Loucy (cell line): Measurements from ENCODE around the gene TFCP2L1.
"Not testable (repeated sequence)": the region's sequence is repeated elsewhere in the genome, so short reads cannot be mapped to it uniquely, and the experiment has no call there.

Experiments used
- EZH2phosphoT487 ChIP-seq: fragments of 200-600 bp; IDR thresholded peaks from 2 replicates; pipeline ENCODE4 v1.6.1; 2018; ENCODE audit warnings: antibody characterized with exemption, mild to moderate bottlenecking, moderate library complexity, borderline replicate concordance
- TF ChIP-seq, protein P1 (sequence below): fragments of 200-600 bp; sonication (generic); conservative IDR thresholded peaks from 2 replicates; pipeline ENCODE4 v1.5.1; 2014; ENCODE audit warnings: mild to moderate bottlenecking, antibody characterized with exemption, low read length

DNA sequence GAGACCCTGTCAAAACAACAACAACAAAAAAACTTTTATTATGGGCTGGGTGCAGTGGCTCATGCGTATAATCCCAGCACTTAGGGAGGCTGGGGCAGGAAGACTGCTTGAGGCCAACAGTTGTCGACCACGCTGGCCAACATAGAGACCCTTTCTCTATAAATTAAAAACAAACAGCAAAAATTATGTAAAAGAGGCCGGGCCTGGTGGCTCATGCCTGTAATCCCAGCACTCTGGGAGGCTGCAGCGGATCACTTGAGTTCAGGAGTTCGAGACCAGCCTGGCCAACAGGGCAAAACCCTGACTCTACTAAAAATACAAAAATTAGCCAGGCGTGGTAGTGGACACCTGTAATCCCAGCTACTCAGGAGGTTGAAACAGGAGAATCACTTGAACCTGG, 15.6 kb downstream of the TFCP2L1 start:
- TF ChIP-seq, protein P1, sequence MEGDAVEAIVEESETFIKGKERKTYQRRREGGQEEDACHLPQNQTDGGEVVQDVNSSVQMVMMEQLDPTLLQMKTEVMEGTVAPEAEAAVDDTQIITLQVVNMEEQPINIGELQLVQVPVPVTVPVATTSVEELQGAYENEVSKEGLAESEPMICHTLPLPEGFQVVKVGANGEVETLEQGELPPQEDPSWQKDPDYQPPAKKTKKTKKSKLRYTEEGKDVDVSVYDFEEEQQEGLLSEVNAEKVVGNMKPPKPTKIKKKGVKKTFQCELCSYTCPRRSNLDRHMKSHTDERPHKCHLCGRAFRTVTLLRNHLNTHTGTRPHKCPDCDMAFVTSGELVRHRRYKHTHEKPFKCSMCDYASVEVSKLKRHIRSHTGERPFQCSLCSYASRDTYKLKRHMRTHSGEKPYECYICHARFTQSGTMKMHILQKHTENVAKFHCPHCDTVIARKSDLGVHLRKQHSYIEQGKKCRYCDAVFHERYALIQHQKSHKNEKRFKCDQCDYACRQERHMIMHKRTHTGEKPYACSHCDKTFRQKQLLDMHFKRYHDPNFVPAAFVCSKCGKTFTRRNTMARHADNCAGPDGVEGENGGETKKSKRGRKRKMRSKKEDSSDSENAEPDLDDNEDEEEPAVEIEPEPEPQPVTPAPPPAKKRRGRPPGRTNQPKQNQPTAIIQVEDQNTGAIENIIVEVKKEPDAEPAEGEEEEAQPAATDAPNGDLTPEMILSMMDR = not testable (repeated sequence)
- TF ChIP-seq EZH2phosphoT487 = not testable (repeated sequence)
